Esophagus muscularis mucosa (tissue), 4 donors: Measurements from ENCODE around the gene NFAT5.

Experiments used
- EP300 ChIP-seq: sonication (generic); formaldehyde crosslinking; IDR thresholded peaks from one replicate; pipeline ENCODE4 v1.6.1; 2017; ENCODE audit warnings: antibody characterized with exemption
- POLR2A ChIP-seq: fragments of 450-650 bp; IDR thresholded peaks from one replicate; pipeline ENCODE4 v1.6.1; 2017; ENCODE audit warnings: antibody characterized with exemption, moderate library complexity, mild to moderate bottlenecking, low read depth
- POLR2AphosphoS5 ChIP-seq, 2 donors: sonication (generic); formaldehyde crosslinking; IDR thresholded peaks; one replicate each; pipeline ENCODE4 v1.6.1; 2017; ENCODE audit warnings: antibody characterized with exemption in 2 of 2
- TF ChIP-seq, protein P1 (sequence below), 3 experiments: fragments of 200-600 bp in 2 of 3; fragments of 450-650 bp in 1 of 3; sonication (generic) in 2 of 3; IDR thresholded peaks; one replicate each; pipeline ENCODE4 v1.5.1; 2017 to 2019; ENCODE audit warnings: antibody characterized with exemption in 3 of 3, mild to moderate bottlenecking in 2 of 3, moderate library complexity in 1 of 3

GRCh38 chr16:69613378-69614154 is 47.8 kb downstream of the NFAT5 start:
- TF ChIP-seq, protein P1, sequence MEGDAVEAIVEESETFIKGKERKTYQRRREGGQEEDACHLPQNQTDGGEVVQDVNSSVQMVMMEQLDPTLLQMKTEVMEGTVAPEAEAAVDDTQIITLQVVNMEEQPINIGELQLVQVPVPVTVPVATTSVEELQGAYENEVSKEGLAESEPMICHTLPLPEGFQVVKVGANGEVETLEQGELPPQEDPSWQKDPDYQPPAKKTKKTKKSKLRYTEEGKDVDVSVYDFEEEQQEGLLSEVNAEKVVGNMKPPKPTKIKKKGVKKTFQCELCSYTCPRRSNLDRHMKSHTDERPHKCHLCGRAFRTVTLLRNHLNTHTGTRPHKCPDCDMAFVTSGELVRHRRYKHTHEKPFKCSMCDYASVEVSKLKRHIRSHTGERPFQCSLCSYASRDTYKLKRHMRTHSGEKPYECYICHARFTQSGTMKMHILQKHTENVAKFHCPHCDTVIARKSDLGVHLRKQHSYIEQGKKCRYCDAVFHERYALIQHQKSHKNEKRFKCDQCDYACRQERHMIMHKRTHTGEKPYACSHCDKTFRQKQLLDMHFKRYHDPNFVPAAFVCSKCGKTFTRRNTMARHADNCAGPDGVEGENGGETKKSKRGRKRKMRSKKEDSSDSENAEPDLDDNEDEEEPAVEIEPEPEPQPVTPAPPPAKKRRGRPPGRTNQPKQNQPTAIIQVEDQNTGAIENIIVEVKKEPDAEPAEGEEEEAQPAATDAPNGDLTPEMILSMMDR (IDR thresholded peaks at IDR 0.05) = no peak
- TF ChIP-seq POLR2A (no peak), EP300 (no peak), POLR2AphosphoS5 (IDR thresholded peaks at IDR 0.05) (no peak)
